NCI-H774 (cell line): ENCODE results near the gene SELL.
"Not testable (repeated sequence)": the region's sequence is repeated elsewhere in the genome, so short reads cannot be mapped to it uniquely, and the experiment has no call there.

Experiments used
- DNase-seq: peaks from one replicate; lab custom pipeline; 2025; lab: John Stamatoyannopoulos, UW

Gene SELL

DNA sequence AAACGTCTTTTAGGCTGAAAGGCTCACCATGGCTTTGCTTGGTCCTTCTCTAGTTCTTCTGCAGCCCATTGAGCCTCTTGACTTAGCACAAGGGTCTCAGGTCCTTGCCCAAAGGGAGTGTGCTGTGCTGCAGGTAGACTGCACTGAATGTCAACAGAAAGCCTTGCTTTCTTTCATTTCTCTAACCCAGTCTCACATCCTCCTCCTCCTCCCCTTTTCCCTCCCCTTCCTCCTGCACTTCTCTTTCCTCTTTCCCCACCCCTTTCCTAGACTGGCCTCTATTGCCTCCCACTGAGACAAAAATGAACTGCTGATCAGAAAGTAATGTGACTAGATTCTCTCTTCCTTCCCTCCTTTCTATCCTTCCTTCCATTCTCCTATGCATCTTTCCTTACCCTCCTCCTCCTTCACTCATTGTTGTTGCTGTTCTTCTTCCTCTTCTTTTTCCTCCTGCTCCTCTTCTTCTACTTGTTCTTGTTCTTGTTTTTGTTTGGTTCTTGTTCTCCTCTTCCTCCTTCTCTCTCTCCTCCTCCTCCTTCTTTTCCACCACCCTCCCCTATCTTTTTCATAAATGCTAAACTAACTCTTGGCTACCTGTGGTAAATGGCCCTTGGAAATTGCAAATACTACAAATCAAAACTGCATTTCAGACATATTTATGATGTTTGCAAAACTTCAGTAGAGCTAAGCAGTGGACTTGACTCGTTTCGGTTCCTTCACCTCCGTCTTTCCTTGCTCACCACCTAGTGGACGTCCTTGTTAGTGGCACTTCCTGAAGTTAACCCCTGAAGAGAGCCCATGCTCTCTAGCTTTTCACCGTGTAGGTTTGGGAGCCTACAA, at the start of gene SELL:
Gene SELL (minus strand): TSS at position 152 of the 840 bp plus-strand sequence. CDS start 122 bp downstream, at position 30.
- DNase-seq: peak; percentile 46

DNA sequence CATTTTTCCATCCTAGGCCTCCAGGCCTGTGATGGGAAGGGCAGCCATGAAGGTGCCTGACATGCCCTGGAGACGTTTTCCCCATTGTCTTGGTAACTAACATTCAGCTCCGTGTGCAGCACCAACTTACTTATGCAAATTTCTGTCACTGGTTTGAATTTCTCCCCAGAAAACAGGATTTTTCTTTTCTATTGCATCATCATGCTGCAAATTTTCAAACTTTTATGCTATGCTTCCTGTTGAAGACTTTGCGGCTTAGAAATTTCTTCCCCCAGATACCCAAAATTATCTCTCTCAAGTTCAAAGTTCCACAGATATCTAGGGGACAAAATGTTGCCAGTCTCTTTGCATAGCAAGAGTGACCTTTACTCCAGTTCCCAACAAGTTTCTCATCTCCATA, 47.6 kb upstream of the SELL start:
- no peak for DNase-seq

DNA sequence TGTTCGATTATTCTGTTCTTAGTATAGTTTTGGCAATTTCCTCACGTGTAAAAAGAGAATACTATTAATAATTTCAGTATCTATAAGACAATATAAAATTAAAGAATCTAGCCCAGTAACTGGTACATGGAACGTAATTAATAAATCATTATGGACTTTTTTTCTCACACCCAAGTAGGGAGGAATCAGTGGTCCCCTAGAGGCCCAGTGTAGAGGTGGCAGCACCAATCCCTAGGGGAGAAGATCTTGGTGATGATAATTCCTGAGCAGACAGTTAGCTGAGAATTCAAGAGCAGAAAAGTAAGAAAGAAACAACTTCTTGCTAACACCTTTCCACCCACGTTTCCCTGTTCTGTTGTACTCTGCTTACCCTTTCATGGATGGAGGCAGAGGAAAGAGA, 42.1 kb upstream of the SELL start:
- DNase-seq: no peak

DNA sequence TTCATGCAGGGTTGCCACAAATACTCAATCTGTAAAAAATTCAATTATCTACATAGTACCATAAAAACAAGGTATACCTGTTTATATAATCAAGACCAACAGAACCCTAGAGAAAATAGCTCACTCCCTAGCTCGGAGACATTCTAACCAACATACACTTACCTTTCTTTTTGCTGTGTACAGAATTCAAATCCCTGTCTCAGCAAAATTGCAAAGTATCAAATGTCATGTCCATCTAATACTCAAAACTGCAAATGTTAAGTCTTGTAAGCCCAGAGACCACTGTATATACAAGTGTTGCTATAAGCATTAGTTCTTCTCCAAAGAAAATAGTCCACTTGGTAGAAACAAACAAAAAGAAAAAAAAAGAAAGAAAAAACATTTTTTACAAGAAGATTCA, 38.6 kb upstream of the SELL start:
- no peak for DNase-seq

DNA sequence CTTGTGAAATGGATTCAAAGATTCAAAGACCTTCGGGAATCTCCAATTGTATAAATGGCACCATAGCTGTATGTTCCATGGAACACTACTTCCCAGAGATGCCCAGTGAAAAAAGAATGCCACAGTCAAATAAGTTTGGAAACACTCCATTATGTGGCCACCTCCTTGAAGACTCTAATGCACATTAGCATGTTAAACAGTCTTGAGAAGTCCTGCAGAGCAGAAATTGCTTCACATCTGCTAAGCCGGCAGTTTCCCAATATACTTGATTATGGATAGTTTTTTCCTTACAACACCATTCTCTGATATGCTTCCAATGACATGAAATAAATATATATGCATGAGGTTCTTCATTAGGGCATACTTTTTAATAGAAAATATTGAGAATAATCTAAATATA, 35.1 kb upstream of the SELL start:
- no peak for DNase-seq

DNA sequence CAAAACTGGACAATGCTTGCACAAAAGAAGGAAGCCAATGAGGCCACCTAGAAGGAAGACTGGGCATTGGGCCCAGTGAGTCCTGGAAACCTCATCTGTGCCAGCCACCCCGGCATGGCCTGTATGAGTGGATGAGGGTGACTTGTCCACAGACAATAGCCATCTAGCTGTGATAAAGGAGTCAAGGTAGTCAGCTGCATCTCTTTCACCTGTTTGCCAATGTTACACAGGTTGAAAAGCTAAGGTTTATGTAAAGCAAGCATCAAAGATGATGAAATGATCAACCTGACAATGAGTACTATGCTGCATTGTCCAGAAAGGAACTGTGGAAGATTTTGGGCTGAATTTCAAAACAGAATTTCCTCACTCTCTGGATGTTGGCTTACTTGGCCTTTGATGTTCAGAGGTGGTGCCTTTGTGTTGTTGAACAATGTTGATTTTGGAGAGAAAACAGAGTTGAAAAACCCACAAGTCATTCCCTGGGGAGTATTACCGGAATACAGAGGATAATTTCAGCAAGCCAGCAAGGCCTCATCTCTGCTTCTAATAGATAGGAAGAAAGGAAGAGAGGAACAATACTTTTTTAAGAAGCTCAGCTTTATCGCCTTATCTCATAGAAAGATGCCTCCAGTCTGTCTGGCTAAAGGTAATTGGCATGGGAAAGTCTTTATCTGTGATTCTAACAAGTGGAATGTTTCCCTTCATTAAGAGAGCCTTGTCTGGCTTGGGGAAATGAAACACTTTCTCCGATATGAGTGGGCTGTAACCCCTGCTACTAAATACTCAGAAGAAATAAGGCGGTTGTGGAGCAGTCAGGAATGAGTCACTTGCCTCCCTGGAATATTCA, 33.8 kb upstream of the SELL start:
- no peak for DNase-seq

DNA sequence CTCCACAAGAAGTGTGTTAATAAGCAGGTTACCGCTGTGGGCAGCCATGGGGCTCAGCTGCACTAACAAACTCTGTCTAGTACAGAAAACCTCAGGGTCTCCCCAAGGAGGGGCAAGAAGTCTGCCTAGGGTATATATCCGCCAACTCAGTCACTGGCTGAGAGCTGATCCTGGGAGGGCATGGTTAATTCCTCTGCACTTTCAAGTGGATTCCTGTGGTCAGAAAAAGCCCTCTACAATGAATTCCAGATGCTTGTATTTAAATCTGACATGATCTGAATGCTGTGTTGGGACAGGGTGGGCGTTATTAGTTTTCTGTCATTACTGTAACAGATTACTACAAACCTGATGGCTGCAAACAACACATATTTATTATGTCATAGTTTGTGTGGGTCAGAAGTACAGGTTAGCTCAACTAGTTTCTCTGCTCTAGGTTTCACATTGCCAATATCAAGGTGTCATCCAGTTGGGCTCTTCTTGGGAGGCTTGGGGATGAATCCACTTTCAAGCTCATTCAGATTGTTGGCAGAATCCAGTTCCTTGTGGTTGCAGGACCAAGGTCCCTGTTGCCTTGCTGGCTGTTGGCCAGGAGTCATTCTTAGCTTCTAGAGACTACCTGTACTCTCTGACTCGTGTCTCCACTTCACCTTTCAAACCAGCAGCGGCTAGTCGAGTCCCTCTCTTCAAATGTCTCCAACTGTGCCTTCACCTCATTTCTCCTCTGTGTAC, 30.4 kb upstream of the SELL start:
- no peak for DNase-seq

DNA sequence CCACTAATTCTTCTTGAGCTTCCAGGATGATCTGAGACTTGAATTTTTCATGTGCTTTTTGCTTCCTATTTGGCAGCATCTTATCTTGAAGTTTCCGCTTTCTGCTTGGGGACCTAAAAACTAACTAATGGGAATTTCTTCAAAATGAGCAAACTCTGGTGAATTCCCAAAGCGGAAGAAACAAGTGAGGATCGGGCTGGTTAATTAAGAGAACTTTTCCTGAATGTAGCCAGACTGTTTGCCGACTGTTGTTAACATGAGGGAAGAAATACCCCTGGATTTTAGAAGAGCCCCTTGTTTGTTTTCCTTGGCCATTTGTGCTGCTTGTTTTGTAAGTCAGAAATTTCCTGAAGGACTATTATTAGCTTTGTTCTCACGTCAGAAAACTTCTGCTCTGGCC, 28.6 kb upstream of the SELL start:
- DNase-seq: no peak

DNA sequence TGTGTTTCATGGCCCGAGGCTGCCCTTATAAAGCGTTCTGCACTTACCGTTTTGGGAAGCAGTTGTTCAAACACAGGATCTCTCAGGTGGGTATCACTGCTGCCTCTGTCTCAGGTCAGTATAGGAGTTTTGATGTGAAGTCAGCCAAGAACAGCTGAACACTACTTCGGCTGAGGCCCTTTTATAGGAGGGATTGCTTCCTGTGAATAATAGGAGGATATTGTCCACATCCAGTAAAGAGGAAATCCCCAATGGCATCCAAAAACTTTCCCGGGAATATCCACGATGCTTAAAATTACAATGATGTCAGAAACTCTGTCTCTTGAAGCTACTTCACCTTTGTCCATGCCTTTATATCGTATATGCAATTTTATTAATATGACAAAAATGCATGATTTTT, 22.5 kb upstream of the SELL start, which contains the start of gene SELE:
Gene SELE (minus strand): TSS at position 156 of the 400 bp plus-strand sequence. CDS start 467 bp downstream, outside the sequence.
- no peak for DNase-seq

DNA sequence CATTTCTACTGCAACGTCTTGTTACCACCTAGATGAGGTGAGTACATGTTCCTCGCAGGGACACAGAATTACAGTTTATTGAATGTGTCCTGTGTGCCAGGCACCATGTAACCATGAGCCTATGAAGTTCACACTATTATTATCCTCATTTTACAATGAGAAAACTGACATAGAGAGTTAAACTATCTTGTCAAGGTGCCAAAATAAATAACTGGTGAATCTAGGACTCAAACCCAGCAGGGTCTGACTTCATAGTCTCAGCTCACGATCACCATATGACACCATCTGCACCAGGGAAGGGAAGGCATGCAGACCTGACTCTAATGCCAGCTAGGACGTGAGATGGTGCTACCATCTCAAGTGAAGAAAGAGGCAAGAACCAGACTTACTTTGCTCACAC, 20.0 kb upstream of the SELL start:
- no peak for DNase-seq

DNA sequence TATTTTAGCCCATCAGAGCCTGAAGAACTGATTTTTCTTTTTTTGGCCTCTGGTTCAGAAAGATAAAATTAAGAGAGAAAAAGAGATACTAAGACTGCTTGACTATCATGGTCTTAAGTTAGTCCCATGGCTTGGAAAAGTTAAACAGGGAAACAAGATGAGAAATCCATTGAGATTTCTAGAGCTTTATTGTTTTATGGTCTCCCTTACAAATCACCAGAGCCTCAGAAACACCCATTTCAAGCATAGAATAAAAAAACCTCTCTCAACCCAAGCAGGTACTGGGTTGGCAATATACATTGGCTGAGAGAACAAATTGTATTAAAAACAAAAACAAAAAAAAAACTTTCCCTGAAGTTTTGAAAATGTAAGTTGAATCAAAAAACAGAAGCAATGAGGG, 18.6 kb upstream of the SELL start:
- DNase-seq: no peak

DNA sequence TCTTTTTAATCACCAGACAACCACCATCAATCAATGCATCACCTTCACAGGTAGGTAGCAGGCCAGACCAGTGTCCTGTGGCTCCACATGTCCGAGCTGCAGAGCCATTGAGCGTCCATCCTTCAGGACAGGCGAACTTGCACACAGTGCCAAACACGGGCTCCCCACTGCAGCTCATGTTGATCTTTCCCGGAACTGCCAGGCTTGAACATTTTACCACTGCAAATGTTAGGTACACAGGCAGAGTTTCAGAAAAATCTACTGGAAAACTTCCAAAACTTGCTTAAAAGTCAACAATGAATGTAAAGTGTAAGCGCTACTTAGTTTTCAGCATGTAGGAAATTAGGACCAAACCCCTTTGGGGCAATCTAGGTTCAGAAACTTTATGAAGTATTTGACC, 15.9 kb upstream of the SELL start:
- no peak for DNase-seq

DNA sequence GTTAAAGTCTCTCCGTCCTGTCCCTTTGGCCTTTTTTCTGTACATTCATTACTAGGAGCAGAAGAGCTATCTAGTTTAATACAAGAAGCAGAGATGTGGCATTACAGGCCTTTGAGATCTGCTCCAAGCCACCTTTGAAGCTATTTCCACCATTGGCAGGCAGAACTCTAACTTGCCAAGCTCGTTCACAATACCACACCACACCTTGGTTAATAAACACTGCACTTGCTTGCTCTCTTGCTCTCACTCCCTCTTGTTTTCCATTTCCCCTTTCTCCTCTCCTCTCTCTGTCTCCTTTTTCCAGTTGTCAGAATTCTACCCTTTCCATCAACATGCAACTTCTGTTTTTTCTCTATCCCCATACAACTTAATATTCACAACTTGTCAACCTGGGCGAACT, 15.4 kb upstream of the SELL start:
- DNase-seq: no peak

DNA sequence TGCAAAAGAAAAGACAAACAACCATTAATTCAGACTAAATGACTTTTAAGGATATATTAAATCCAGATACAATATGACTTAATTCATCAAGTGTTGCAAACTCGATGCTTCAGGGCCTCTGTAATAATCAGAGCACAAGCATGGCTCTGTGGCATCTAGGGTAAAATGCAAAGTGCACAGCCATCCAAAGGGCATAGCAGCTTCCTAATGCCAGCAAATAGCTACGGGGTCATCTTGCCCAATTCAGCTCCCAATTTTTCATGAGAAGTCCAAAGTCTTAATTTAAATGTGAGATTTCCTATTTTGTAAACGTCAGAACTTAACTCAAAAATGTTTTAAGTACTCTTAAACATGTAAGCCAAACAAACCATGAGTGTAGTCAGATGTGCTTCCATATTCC, 14.5 kb upstream of the SELL start:
- DNase-seq: no peak

DNA sequence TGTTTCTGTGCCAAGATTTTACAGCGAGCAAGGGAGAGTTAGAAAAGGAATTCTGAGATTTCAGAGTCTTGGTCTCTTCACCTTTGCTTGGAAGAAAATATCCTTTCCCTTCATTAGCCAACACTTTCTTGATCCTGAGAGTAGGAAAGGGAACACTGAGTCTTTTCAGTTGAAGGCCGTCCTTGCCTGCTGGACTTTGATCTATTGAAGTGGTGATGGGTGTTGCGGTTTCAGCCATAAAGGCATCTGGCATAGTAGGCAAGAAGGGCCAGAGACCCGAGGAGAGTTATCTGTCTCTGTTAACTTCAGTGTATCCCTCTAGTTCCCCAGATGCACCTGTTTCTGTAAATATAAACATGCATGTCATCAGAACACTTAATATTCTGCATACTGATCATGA, 12.7 kb upstream of the SELL start:
- DNase-seq: no peak

DNA sequence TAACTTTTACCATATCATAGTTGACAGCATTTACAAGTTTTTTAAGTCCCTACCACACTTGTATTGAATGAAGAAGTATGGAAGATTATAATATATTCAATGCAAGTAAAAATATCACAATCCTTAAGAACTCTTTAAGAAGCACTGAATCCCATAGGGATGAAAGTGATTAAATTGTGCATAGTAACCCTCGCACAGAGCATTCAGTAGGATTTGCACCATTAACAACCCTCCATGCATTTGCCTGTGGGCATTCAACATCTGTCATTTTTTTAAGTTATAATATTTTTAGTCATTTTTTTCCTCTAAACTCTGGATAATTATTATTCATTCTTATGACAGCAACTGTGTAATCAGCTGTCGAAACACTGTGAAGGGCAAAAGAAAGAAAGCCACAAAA, 12.3 kb upstream of the SELL start:
- DNase-seq: no peak

DNA sequence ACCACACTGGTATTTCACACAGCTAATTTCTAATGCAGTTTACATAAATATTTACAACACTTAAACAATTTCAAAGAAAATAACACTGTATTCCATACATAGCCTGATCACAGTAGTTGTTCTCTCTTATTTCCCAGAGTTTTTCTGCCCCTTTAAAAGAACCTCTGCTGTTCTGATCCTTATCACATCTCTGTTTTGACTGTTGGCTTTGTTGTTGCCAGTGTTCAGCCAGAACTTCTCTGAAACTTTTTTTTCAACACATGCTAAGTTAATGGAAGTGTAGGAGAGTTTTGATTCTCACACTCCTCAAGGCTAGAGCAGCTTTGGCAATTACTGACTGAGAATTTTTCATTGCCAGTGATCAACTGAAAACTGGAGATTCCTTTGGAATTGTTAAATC, 11.4 kb upstream of the SELL start:
- no peak for DNase-seq

DNA sequence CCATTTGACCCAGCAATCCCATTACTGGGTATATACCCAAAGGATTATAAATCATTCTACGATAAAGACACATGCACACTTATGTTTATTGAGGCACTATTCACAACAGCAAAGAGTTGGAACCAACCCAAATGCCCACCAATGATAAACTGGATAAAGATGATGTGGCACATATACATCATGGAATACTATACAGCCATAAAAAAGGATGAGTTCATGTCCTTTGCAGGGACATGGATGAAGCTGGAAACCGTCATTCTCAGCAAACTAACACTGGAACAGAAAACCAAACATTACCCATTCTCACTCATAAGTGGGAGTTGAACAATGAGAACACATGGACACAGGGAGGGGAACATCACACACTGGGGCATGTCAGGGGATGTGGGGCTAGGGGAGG, 3.7 kb upstream of the SELL start:
- DNase-seq: not testable (repeated sequence)

DNA sequence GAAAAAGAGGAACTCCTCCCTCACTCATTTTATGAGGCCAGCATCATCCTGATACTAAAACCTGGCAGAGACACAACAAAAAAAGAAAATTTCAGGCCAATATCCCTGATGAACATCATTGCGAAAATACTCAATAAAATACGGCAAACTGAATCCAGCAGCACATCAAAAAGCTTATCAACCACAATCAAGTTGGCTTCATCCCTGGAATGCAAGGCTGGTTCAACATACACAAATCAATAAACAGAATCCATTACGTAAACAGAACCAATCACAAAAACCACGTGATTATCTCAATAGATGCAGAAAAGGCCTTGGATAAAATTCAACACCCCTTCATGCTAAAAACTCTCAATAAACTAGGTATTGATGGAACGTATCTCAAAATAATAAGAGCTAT, 1.7 kb upstream of the SELL start:
- not testable (repeated sequence) for DNase-seq

DNA sequence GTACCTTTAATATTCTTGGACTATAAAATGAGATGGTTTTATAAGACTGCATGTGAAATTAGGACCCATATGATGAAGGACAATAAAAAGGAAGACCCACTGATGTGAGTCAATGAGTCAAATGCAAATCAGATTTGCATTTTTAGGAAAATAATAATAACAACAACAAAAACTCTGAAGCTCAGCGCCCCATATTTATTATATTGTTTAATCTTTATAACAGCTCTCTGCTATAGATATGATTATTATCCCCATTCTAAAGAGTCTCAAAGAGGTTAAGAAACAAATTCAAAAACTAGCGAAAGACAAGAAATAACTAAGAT, 850 bp upstream of the SELL start:
- no peak for DNase-seq

DNA sequence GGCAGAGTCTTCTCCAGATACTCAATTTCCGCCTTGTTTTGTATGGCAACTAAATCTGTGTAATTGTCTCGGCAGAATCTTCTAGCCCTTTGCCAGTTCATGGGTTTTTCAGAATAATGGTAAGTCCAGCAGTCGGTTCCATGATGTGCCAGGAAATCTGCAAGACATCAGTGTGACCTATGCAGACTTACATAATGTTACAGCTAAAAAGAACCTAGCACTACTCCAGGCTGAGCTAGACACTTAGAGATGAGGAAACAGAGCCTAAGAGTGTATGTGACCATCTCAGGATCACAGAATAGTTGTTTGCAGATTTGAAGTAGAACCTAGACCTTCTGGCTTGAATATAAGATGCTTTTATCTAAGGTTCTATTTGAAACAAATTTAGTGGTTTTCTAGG, 2.8 kb downstream of the SELL start:
- DNase-seq: no peak

DNA sequence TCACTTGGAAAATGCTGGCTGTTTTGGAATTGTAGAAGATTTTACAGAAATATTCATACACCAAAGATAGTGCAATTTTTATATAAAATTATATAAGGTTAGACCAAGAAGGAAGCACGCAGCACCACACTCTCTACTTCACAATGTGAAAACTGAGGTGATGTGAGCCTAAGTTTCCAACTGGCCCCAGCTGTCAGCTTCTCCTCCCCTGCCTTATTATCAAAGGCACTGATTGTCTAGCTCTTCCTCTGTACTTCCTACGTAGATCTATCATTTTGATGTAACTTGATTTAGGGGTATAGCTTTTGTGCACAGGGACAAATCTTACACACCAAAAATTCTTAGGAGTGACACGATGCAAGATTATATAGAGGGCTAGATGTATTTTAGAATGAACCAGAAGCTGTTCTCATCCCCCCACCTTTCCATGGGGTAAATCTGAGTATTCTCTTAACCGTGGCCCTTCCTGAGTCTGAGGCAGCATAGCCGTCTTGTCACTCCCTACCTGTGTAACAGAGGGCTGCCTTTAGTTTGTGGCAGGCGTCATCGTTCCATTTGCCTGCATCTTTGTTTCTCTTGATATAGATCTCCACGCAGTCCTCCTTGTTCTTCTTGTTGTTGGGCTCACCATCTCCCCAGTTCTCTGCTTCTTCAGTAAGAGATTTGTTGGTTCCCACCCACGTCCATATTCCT, 3.4 kb downstream of the SELL start:
- DNase-seq: no peak
